ENCODE results near the gene KCNT2.
"Not testable (repeated sequence)": the region's sequence is repeated elsewhere in the genome, so short reads cannot be mapped to it uniquely, and the experiment has no call there.

The KCNT2 gene

GRCh38 chr1:196308176-196308575 lies 300.1 kb downstream of the KCNT2 start:
- DNase-seq: no peak

DNA sequence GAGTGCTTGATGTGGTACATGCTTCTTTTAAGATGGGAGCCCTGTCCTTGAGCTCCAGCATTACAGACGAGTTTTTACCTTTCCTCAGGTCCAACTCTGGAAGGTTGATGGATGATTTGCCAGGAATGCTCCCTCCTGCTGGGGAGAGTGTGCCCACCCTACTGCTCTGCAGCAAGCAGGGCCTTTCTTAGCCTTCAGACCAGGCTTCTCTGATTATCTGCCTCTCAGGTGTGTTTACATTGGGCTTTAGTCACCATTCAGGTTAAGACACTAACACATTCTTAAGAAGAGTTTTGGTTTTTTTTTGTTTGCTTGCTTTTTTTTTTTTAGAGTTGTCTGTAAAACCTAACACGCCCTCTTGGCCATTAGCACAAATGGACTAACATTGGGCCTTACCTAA lies 301.8 kb downstream of the KCNT2 start:
- DNase-seq: no peak

DNA sequence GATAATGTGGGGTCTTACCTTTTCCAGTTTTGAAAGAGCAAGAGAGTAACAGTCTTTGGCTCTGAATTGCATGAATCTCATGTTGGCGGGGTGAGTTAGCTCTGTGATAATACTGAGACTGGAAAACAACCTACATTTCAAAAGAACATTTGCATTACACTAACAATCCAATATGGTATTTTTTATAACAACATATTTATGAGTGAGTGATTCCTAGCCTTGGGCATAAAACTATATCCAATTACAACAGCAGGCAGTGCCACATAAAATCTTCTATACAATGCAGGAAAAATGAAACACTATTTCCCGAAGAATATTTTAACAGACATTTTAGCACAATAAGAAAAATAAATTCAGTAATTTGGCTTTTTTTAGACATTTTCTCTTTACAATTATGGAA lies 303.0 kb downstream of the KCNT2 start:
- no peak for DNase-seq

- no peak for DNase-seq
These were observed 305.3 kb downstream of the KCNT2 start for GRCh38 chr1:196302981-196303380.

DNA sequence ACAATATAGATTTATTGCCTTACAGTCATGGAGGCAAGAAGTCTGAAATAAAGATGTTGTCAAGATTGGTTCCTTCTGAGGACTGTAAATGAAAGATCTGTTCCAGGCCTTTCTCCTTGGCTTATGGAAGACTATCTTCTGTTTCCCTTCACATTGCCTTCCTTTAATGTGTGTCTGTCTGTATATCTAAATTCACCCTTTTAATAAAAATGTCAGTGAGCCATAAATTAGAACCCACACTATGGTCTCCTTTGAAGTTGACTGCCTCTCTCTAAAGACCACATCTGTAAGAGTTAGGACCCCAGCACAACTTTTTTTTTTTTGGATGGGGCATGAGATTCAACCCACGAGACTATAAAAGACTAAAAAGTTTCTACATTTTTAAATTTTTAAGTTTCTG lies 305.8 kb downstream of the KCNT2 start:
- DNase-seq: no peak

DNA sequence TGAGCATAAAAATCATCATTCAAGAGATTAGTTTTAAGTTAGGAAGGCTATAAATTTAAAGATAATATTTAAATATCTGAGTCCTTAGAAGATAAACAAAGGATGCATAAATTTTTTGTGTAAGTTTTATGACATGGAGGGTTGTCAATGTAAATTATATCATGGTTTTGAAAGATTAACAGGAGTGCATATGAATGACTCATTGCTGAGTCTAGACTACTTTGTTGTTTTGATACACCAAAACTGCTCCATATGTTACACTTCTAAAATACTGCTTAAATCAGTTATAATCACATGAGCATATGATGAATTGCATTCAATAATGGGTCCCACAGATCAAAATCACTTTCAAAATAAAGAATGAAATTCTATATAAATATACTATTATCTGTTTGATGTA lies 312.5 kb downstream of the KCNT2 start:
- no peak for DNase-seq

DNA sequence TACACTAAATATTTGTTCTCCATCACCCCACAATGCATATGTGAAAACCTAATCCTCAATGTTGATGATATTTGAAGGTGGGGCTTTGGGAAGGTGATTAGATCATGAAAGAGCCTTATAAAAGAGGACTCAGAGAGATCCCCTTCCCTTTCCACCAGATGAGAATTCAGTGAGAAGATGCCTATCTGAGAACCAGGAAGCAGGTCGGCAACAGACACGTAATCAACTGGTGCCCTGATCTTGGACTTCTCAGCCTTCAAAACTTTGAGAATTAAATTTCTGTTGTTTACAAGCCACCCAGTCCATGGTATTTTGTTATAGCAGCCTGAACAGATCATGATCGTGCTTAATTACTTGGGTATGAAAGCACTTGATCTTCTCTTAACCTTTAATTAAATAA lies 329.4 kb downstream of the KCNT2 start:
- DNase-seq: no peak

DNA sequence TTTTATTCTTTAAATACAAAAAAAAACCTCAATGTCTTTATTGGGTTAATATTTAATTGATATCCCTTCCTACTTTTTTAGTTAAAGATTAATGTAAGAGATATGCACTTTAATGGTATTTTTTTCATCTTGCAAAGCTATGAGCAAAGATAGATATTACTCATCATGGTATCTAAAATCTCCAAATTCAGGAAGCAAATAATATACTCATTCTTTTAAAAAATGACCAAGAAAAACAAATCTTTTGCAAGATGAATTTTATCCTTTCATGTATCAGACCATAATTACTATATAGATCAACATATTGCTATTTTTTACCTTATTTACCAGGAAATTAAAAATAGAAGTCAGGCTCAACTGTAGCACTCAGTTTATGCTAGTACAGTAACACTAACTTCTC lies 330.4 kb downstream of the KCNT2 start:
- no peak for DNase-seq

DNA sequence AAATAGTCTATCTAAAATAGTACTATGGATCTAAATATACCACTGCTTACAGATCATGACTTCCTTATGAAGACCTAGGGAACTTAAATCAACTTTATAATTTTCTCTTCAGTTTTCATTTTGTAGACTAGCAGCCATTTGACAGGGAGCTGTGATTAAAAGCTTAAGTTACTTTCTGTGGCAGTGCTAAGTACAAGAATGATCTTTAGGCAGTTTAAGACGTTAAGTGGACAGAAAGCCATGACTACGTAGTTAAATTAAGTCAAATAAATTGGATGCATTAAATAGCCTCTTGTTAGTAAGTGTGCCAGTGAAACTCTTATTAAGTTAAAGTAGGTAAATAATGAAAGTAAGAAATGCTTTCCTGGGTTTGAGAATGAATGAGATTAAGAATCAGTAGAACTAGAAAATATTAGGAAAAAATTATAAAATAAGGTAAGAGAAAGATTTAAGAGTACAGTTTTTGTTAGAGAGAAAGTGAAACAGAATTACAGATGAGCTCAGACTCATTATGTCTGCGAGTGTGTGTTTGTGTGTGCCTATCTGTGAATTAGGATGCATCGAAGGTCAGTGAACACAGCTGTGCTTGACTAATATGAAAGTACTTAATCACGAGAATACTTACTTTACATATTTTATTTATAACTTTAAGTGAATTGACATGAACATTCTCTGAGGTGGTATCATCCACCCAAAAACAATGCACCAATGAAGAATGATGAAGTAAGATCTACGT lies 336.9 kb downstream of the KCNT2 start:
- no peak for DNase-seq

- DNase-seq: not testable (repeated sequence)
These were observed 345.2 kb downstream of the KCNT2 start for GRCh38 chr1:196263086-196263485.

GRCh38 chr1:196260270-196260669 lies 348.0 kb downstream of the KCNT2 start:
- no peak for DNase-seq

GRCh38 chr1:196259316-196259715 lies 348.9 kb downstream of the KCNT2 start:
- DNase-seq: no peak

DNA sequence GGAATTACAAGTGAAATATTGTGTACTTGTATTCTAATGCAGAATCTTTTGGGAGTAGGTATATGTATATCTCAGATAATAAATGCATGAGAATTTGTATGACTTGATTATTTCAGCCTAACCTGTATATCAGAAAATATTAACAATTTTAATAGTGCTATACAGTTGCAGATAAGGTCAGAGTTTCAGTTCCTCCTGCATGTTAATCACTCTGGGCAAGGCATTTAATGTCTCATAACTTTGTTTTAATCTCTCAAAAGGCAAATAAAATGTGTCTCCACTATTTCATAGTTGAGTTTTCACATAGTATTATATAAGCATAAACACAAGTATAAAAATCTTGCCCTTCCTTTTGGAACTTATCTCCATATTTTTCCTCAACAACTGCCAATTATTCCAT lies 352.5 kb downstream of the KCNT2 start:
- DNase-seq: no peak

GRCh38 chr1:196229546-196229945 lies 378.7 kb downstream of the KCNT2 start:
- DNase-seq: no peak

GRCh38 chr1:196214866-196215265 lies 393.4 kb downstream of the KCNT2 start:
- DNase-seq: no peak

DNA sequence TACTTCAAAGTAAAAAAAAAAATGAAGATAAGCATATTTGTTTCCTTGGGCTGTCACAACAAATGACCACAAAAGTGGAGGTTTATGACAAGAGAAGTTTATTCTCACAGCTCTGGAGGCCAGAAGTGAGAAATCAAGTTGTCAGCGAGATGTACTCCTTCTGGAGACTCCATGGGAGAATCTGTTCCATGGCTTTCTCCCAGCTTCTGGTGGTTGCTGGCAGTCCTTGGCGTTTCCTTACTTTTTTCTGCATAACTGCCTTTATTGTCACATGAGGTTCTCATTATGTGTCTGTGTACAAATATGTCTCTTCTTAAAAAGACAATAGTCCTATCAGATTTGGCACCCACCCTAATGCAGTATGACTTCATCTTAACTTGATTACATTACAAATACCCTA lies 398.3 kb downstream of the KCNT2 start:
- DNase-seq: no peak

DNA sequence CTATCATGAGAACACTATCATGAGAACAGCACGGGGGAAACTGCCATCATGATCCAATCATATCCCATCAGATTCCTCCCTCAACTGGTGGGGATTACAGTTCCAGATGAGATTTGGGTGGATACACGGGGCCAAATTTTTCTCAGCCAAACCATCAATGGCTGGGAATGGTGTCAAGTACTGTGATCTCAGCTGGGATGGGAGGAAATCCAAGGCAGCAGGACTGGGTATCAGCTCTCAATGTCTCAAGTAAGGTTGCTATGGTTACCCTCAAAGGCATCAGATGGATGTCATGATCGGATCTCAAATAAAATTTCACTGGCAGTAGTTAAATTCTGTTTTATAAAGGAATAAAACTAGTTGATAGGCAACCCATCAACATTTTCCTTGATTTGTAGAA lies 399.0 kb downstream of the KCNT2 start:
- no peak for DNase-seq

DNA sequence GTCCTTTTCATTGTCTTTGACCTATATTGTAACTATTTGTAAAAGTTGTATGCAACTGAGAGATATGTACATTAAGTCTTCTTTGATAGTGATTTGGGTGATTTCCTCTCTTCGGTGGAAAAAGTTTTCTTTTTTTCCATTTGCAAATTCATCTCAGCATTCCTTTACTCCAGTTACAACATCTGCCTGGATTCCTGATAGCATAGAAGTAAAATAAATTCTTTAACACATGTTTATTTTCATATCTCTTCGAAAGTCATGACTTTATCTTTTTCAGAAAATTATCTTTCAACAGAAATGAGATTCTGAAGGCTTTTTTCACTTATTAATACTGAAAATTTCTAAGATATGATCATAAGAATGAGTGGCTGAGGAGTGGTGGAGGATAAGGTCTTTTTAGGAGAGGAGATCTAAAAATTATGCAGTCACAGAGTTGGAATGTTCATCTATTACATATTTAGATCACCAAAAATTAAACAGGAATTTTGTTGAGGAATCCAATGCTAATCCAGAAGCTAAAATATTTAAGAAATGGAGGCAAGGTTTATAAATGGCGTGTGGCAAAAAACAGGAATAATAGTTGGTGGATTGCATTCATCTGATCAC lies 400.5 kb downstream of the KCNT2 start:
- no peak for DNase-seq

DNA sequence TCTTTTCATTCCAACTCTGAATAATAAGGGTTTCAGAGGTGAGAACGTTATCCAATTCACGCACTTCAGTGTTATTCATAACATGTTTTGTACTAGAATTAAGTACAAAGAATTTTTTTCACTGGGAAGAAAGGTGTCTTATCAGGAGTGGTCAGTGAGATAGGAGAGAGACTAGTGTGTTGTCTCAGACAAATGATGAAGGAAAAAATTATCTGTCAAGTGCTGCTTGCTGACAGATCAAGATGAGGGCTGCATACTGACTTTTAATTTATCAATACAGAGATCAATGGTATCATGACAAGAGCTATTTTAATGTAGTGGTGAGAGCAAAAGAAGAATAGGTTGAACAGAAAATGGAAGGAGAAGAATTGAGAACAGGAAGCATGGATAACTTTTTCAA lies 402.4 kb downstream of the KCNT2 start:
- DNase-seq: no peak

DNA sequence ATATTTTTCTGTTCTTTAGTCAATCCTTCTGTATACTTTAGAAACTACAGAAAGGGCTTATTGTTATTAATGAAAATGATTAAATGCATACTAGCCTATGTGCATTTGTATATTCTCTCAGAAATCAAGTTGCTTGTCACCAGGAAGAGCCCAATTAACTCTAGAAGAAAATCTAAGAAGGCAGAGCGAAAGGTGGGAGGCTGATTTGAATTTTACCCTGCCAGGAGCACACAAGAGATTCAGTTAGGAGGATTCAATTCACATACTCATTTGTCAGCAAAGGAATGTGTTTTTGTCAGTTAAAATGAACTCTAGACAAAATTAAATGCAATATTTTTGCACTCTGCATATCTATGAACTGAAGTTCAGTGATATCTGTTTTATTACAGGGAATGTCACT lies 411.8 kb downstream of the KCNT2 start:
- no peak for DNase-seq

DNA sequence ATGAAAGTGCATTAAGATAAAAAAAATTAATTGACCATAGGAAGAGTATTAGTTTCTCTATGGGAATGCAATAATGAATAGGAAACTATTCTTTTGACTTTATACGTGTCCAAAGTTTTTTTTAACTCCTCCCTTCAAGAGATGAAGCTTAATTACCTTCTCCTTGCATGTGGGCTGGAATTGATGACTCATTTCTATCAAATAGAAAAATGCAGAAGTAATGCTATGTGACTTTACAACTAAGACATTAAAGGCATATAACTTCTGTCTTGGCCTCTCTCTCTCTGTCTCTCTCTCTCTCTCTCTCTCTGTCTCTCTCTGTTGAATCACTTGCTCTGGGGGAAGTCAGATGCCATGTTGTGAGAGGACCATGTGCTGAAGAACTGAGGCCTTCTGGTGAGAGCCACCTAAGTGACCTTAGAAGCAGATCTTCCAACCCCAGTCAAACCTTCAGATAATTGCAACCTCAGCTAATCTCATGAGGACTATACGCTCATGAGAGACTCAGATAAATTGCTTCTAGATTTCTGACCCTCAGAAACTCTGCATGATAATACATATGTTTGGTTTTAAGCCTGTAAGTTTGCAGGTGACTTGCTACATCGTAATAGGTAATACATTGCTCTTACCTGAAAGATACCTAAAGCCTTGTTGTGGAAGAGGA lies 414.2 kb downstream of the KCNT2 start:
- no peak for DNase-seq

DNA sequence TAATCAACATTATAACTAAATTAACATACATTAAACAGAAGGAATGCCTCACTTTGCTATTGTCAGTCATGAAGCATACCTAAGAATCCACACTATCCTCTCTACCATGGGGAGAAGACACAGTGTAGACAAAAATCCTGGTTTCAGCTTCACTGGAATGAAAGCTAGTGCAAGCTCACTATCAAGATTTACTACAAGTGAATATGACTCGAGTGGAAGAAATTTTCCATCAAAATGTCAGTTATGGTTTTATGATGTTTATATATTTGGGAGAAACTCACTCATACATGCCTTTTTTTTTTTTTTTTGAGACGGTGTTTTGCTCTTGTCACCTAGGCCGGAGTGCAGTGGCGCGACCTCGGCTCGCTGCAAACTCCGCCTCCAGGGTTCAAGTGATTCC lies 424.3 kb downstream of the KCNT2 start:
- no peak for DNase-seq

- DNase-seq: no peak
These were observed 426.7 kb downstream of the KCNT2 start for GRCh38 chr1:196181594-196181878.

- no peak for DNase-seq
These were observed 427.2 kb downstream of the KCNT2 start for GRCh38 chr1:196180847-196181593.
